RWPE2 (cell line): ENCODE results near the gene TOR3A.

ENCODE experiments used
- ATAC-seq: fragments of 200-7000 bp; cut with Tn5 transposase; 3 replicates; pipeline ENCODE4 v1.9.1; 2021; ENCODE audit warnings: low read depth
- DNase-seq: peaks from one replicate; pipeline ENCODE4 v3.0.0-alpha.2; 2020; ENCODE audit warnings: low spot score
- H3K27ac ChIP-seq: fragments of 450-650 bp; 2 replicates; pipeline ENCODE4 v1.5.1; 2017; ENCODE audit warnings: mild to moderate bottlenecking; ENCODE audit not compliant: poor library complexity, severe bottlenecking
- H3K27me3 ChIP-seq: fragments of 250-450 bp; sonication (Bioruptor Pico); 2 replicates; pipeline ENCODE4 v1.5.1; 2021; ENCODE audit warnings: mild to moderate bottlenecking, moderate library complexity; ENCODE audit not compliant: insufficient read depth, poor library complexity, severe bottlenecking
- H3K36me3 ChIP-seq: fragments of 250-450 bp; sonication (Bioruptor Pico); 2 replicates; pipeline ENCODE4 v1.5.1; 2020; ENCODE audit warnings: low read depth, mild to moderate bottlenecking, moderate library complexity
- H3K4me1 ChIP-seq: fragments of 250-450 bp; sonication (Bioruptor Pico); 2 replicates; pipeline ENCODE4 v1.5.1; 2021; ENCODE audit warnings: mild to moderate bottlenecking, moderate library complexity; ENCODE audit not compliant: insufficient read depth, poor library complexity, severe bottlenecking
- H3K4me3 ChIP-seq: fragments of 250-450 bp; sonication (Bioruptor Pico); 2 replicates; pipeline ENCODE4 v1.5.1; 2021; ENCODE audit warnings: mild to moderate bottlenecking, moderate library complexity; ENCODE audit not compliant: severe bottlenecking
- H3K9me3 ChIP-seq: fragments of 250-450 bp; sonication (Bioruptor Pico); 2 replicates; pipeline ENCODE4 v1.5.1; 2021; ENCODE audit warnings: mild to moderate bottlenecking, moderate library complexity; ENCODE audit not compliant: severe bottlenecking
- TF ChIP-seq, protein P1 (sequence below): fragments of 450-650 bp; IDR thresholded peaks from one replicate; pipeline ENCODE4 v1.5.1; 2017; ENCODE audit warnings: mild to moderate bottlenecking, moderate library complexity; ENCODE audit not compliant: poor library complexity, severe bottlenecking

TOR3A gene

GRCh38 chr1:179079113-179079761, 2.6 kb upstream of the TOR3A start:
- no peak overlapping the region for H3K27ac ChIP-seq
- DNase-seq (no peak), ATAC-seq (peak; percentile 28; the same call in 2 of the 3 replicates)
- H3K4me3 ChIP-seq, result no peak overlapping the region
- H3K36me3 ChIP-seq, result peaks cover 5% of the 10 kb centered on the region; the same call in 1 of the 2 replicates
- no peaks in the 10 kb centered on the region for H3K27me3 ChIP-seq
- no peaks in the 10 kb centered on the region for H3K9me3 ChIP-seq
- H3K4me1 ChIP-seq, result peaks cover 3% of the 10 kb centered on the region
- TF ChIP-seq, protein P1, sequence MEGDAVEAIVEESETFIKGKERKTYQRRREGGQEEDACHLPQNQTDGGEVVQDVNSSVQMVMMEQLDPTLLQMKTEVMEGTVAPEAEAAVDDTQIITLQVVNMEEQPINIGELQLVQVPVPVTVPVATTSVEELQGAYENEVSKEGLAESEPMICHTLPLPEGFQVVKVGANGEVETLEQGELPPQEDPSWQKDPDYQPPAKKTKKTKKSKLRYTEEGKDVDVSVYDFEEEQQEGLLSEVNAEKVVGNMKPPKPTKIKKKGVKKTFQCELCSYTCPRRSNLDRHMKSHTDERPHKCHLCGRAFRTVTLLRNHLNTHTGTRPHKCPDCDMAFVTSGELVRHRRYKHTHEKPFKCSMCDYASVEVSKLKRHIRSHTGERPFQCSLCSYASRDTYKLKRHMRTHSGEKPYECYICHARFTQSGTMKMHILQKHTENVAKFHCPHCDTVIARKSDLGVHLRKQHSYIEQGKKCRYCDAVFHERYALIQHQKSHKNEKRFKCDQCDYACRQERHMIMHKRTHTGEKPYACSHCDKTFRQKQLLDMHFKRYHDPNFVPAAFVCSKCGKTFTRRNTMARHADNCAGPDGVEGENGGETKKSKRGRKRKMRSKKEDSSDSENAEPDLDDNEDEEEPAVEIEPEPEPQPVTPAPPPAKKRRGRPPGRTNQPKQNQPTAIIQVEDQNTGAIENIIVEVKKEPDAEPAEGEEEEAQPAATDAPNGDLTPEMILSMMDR, result peak; percentile 81

GRCh38 chr1:179080866-179081686, 794 bp upstream of the TOR3A start:
- DNase-seq (no peak), ATAC-seq (no peak)
- H3K36me3 ChIP-seq, result peaks cover 20% of the 10 kb centered on the region
- peak overlapping the region; percentile 61 for H3K27ac ChIP-seq
- TF ChIP-seq, protein P1, result no peak
- no peaks in the 10 kb centered on the region for H3K27me3 ChIP-seq
- H3K4me3 ChIP-seq, result peak overlapping the region; percentile 74
- H3K4me1 ChIP-seq, result no peaks in the 10 kb centered on the region
- H3K9me3 ChIP-seq, result no peaks in the 10 kb centered on the region

- TF ChIP-seq, protein P1, result no peak
- Histone ChIP-seq H3K9me3 (no peaks in the 10 kb centered on the region), H3K27me3 (no peaks in the 10 kb centered on the region), H3K36me3 (peaks cover 25% of the 10 kb centered on the region), H3K27ac (peak overlapping the region; percentile 61), H3K4me1 (no peaks in the 10 kb centered on the region), H3K4me3 (peak overlapping the region; percentile 74)
- ATAC-seq (peak; percentile 34), DNase-seq (no peak)
Observed at GRCh38 chr1:179082333-179082998, 596 bp downstream of the TOR3A start.

DNA sequence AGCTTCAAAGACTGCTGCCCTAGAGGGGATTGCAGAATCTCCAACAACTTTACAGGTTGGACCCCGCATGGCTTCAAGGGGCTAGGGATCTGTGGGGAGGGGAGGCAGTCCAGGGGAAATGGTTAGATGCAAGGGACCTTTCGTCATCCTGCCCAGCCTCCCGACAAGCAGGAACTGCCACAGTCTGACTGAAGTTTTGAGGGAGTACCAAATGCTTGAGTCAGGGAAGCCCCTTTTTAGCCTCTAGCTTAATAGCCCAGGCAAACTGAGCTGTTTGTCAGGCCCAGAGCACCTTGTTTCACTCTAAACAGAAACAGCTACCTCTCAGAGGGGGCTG, 1.1 kb downstream of the TOR3A start:
- DNase-seq (no peak), ATAC-seq (0 out of 3 replicates have a peak, but pooled peaks have one; percentile 1)
- TF ChIP-seq, protein P1, result no peak
- Histone ChIP-seq H3K4me3 (peak overlapping the region; percentile 74), H3K4me1 (no peaks in the 10 kb centered on the region), H3K9me3 (no peaks in the 10 kb centered on the region), H3K36me3 (peaks cover 28% of the 10 kb centered on the region), H3K27me3 (no peaks in the 10 kb centered on the region), H3K27ac (peak overlapping the region; percentile 61)
